ENCODE data around the gene EML6.

The EML6 gene

DNA sequence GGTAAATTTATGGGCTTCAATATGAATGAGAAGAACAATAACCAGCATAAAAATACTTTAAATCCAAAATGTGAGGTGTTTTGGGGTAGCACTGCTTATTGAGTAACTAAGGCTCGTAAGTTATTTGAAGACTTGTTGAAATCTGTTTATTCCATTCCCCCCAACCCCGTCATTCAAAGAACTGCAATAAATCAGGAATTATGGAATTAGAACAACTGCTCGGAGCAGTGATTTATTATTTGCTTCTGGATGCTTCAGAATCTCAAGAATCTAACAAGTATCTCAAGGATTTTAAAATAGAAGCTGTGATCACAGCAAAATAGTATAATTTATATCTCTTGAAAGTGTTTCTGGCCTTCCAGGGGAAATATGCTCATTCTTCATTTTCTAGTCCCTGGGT lies 86.8 kb downstream of the EML6 start:
- H3K4me3 ChIP-seq (ENCODE audit: control insufficient read depth, low read depth, low read length): no peak overlapping the region
- TF ChIP-seq, protein P1, sequence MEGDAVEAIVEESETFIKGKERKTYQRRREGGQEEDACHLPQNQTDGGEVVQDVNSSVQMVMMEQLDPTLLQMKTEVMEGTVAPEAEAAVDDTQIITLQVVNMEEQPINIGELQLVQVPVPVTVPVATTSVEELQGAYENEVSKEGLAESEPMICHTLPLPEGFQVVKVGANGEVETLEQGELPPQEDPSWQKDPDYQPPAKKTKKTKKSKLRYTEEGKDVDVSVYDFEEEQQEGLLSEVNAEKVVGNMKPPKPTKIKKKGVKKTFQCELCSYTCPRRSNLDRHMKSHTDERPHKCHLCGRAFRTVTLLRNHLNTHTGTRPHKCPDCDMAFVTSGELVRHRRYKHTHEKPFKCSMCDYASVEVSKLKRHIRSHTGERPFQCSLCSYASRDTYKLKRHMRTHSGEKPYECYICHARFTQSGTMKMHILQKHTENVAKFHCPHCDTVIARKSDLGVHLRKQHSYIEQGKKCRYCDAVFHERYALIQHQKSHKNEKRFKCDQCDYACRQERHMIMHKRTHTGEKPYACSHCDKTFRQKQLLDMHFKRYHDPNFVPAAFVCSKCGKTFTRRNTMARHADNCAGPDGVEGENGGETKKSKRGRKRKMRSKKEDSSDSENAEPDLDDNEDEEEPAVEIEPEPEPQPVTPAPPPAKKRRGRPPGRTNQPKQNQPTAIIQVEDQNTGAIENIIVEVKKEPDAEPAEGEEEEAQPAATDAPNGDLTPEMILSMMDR (conservative IDR thresholded peaks at IDR 0.05; ENCODE audit: control insufficient read depth, insufficient read depth, low read depth, low read length): no peak
- DNase-seq (ENCODE audit: low read depth): no peak

DNA sequence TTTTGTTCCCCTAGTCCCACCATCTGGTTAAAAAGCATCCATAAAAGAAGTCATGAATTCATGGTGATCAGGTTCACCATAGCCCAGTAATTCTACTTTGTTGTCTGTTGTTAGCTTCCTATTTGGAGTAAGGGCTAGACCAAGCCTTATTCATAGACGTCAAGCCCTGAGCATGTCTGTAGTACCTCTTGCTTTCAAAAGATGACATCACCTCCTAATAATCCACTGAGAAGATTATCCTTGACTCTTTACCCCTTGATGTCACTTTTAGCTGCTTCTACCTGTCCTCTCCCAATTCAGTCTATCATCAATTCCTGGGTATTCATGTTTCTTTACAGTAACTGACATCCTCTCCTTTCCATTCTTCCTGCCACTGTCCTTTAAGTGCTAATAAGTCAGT lies 90.1 kb downstream of the EML6 start:
- TF ChIP-seq, protein P1 (conservative IDR thresholded peaks at IDR 0.05; ENCODE audit: control insufficient read depth, insufficient read depth, low read depth, low read length): no peak

DNA sequence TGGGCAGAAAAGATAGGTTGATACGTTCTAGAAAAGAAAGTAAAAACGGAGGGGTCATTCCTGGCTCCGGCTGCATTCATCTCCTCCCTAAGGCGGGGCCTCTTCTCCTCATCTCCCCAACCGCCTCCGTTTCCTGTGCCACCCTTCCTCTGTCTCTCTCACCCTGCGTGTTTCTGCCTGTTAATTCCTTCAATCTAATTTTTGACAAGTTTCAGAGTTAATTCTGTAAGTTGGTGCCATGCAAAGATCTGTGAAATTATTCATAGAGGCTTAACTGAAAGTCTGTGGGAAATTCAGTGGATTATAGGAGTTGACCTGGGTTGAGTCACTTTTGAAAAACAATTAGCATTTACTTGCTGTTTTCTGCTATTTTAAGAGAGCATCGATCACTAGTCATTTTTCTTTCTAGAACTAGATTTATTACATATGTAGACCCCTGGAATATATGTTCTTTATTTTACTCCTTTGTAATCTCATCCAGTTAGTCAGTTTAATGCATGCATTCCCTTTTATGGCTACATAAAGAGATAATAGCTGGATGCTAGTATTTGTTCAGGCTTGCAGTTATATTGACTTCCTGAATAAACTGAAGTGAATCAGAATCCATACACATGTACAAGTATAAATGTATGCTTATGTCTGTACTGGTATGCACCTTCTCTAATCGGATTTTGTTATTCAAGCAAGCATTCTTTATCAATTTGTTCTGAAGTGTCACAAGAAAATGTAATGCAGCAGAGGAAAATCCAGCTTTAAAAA lies 91.1 kb downstream of the EML6 start:
- TF ChIP-seq, protein P1 (conservative IDR thresholded peaks at IDR 0.05; ENCODE audit: control insufficient read depth, insufficient read depth, low read depth, low read length): no peak
- no peak overlapping the region for H3K4me3 ChIP-seq (ENCODE audit: control insufficient read depth, low read depth, low read length)
- DNase-seq (ENCODE audit: low read depth): no peak

More for the DNA sequence above, 90.1 kb downstream of the EML6 start:
- H3K4me3 ChIP-seq (ENCODE audit: control insufficient read depth, low read depth, low read length): no peak overlapping the region
- no peak for DNase-seq (ENCODE audit: low read depth)

DNA sequence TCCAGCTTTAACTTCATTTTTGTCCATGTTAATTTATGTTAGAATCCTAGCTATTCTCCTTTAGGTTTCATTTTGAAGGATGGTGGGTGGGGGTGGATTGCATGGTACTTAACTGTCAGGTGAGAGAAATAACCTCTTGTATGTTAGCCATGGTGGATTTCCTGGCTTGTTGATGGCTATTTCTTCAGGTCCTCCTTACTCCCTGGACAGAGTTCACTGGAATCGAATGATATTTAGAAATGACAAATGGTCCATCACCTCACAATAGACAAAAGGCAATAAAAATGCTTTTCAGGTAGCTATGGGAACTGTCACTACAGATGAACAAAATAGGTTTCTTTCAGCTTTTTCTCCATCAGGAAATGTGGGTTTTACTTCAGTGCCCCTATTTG lies 91.7 kb downstream of the EML6 start:
- TF ChIP-seq, protein P1 (conservative IDR thresholded peaks at IDR 0.05; ENCODE audit: control insufficient read depth, insufficient read depth, low read depth, low read length): no peak
- H3K4me3 ChIP-seq (ENCODE audit: control insufficient read depth, low read depth, low read length): no peak overlapping the region
- no peak for DNase-seq (ENCODE audit: low read depth)

DNA sequence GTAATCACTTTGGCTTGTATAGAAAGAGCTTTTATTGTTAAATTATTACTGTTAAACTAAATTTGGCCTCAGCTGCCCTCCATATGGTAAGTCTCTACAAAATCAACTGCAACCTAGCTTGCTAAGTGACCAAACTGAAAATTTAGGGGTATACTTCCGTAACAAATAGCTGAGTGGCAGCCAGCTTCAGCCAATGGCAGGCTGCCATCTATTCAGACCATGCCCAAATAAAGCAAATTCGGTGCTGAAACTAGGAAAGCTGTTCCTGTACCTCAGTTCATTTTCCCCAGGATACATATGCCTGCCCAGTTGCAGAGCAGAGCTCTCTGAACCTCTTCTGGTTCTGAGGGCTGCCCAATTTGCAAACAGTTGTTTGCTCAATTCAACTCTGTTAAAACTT lies 94.8 kb downstream of the EML6 start:
- no peak for DNase-seq (ENCODE audit: low read depth)
- TF ChIP-seq, protein P1 (conservative IDR thresholded peaks at IDR 0.05; ENCODE audit: control insufficient read depth, insufficient read depth, low read depth, low read length): no peak
- no peak overlapping the region for H3K4me3 ChIP-seq (ENCODE audit: control insufficient read depth, low read depth, low read length)

DNA sequence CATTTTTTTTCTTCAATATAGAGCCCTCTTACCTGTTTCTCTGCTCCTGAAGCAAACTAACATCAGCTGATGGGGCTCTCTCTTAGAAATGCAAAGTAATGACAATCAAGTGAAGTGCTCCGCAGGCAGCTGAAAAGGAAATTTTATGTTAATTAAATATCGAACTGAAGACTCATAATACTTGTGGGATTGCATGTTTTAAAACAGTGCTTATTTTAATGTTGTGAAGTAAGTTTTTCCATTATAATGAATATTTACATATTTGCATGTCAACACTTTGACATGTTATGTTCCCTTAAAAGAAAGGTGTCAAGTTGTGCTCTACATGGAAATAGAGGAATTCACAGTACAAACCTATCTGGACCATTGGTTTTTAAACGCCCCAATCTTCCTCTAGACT lies 97.1 kb downstream of the EML6 start:
- no peak overlapping the region for H3K4me3 ChIP-seq (ENCODE audit: control insufficient read depth, low read depth, low read length)
- no peak for DNase-seq (ENCODE audit: low read depth)
- TF ChIP-seq, protein P1 (conservative IDR thresholded peaks at IDR 0.05; ENCODE audit: control insufficient read depth, insufficient read depth, low read depth, low read length): no peak

Data from fibroblast of mammary gland (primary cell).